Activated CD8-positive, alpha-beta T cell treated with anti-CD3 and anti-CD28 coated beads, Interleukin-2, amount 10 ng/mL, durations not matched to agents 7 days and 5 days (primary cell): ENCODE results near the gene RNASEH2B. TPM values are rescaled to one million over a fixed set of nuclear protein-coding genes. Genes with fewer than 3 reads are reported as not detected.

Experiments used
- ATAC-seq: fragments of 150-1000 bp; cut with Tn5 transposase; one replicate; pipeline ENCODE4 v1.10.0; 2021; ENCODE audit warnings: moderate library complexity
- CTCF ChIA-PET: fragments of 350-600 bp; sonication (Branson Sonifier 250); formaldehyde crosslinking; loops from one replicate; lab custom pipeline; 2021; ENCODE audit warnings: antibody characterized with exemption; lab: Charles Lee
- POLR2A ChIA-PET: fragments of 350-600 bp; sonication (Branson Sonifier 250); formaldehyde crosslinking; loops from one replicate; lab custom pipeline; 2021; ENCODE audit warnings: antibody characterized with exemption; lab: Charles Lee
- DNase-seq: peaks from one replicate; pipeline ENCODE4 v3.0.0-alpha.2; 2020
- H3K27ac Mint-ChIP-seq: one replicate; pipeline ENCODE4 v1.8.0; 2021; ENCODE audit warnings: mild to moderate bottlenecking, mixed read lengths
- H3K27me3 Mint-ChIP-seq: one replicate; pipeline ENCODE4 v1.8.0; 2021; ENCODE audit warnings: low read depth, mixed read lengths
- H3K36me3 Mint-ChIP-seq: one replicate; pipeline ENCODE4 v1.8.0; 2021; ENCODE audit warnings: low read depth, mixed read lengths
- H3K4me1 Mint-ChIP-seq: one replicate; pipeline ENCODE4 v1.8.0; 2021; ENCODE audit warnings: low read depth, mixed read lengths
- H3K4me3 Mint-ChIP-seq: one replicate; pipeline ENCODE4 v1.8.0; 2021; ENCODE audit warnings: mild to moderate bottlenecking, mixed read lengths
- H3K9me3 Mint-ChIP-seq: one replicate; pipeline ENCODE4 v1.8.0; 2022; ENCODE audit warnings: mixed read lengths; ENCODE audit not compliant: insufficient read depth
- total RNA-seq, 2 experiments: library from RNA; stranded (reverse); gene quantifications; one replicate each; pipeline ENCODE4 v1.2.3, GENCODE V29; 2021

Gene RNASEH2B
- total RNA-seq, 2 experiments from 2014 or later: 105 to 107 TPM

DNA sequence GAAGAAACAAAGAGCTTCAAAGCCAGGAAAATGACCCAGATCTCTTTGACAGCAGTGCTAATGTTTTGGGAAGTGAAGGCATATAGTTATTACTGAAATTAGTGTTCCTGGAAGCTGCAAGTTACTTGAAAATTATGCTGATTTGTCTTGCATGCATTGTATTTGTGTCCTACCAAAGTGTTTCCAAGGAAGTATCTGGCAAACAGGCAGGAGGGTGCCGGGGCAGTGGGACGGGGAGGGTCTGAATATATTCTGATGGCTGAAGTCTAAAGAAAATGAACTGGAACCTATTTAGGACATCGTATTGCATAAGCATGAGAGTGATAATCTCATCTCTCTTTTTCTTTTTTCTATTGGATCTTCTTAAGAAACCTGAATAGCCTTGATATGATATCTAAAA lies 9.0 kb downstream of the RNASEH2B start:
- DNase-seq: no peak
- no peak for ATAC-seq
- ChIA-PET CTCF (interaction anchor here (1.3 kb wide), 1 partner anchor 117 kb away, joined by 3 read pairs; no protein-coding TSS in a partner anchor), POLR2A (no interaction called here)
- Mint-ChIP-seq H3K4me1 (peaks cover 45% of the 10 kb centered on the region), H3K4me3 (no peak overlapping the region), H3K27me3 (no peaks in the 10 kb centered on the region), H3K27ac (peak overlapping the region; percentile 32), H3K9me3 (peaks cover 17% of the 10 kb centered on the region), H3K36me3 (peaks cover 61% of the 10 kb centered on the region)

GRCh38 chr13:50919277-50919676 lies 9.7 kb downstream of the RNASEH2B start:
- Mint-ChIP-seq H3K36me3 (peaks cover 66% of the 10 kb centered on the region), H3K4me3 (no peak overlapping the region), H3K9me3 (peaks cover 24% of the 10 kb centered on the region), H3K27ac (no peak overlapping the region), H3K4me1 (peaks cover 40% of the 10 kb centered on the region), H3K27me3 (no peaks in the 10 kb centered on the region)
- ChIA-PET POLR2A (no interaction called here), CTCF (interaction anchor here (1.0 to 1.2 kb wide), 3 partner anchors 8 to 834 kb away, joined by 3 to 5 read pairs (median 3); no protein-coding TSS in a partner anchor)
- DNase-seq (no peak), ATAC-seq (no peak)

DNA sequence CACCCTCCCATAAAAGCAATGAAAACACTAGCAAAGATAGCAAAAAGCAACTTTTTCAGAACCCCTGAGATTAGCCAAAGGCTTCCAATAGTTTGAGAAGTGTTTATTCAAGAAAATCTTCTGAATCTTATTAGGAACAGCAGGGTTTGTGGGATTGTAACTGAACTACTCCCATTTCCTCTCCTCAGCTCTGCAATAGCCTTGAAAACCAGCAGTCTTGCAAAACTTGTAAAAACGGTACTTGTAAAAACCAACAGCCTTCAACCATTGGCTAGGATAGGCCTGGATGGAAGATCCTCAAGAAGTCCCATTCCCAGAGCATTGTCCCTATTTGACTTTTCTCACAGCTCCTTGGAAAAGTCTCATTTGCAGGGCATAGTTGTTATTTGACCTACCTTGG lies 12.1 kb downstream of the RNASEH2B start:
- peaks cover 20% of the 10 kb centered on the region for H3K4me1 Mint-ChIP-seq
- POLR2A ChIA-PET: interaction anchor here (0.6 kb wide), 1 partner anchor 325 kb away, joined by 3 read pairs; no protein-coding TSS in a partner anchor
- H3K36me3 Mint-ChIP-seq: peaks cover 69% of the 10 kb centered on the region
- no peak for DNase-seq
- H3K27ac Mint-ChIP-seq: no peak overlapping the region
- H3K27me3 Mint-ChIP-seq: no peaks in the 10 kb centered on the region
- no peak for ATAC-seq
- H3K4me3 Mint-ChIP-seq: no peak overlapping the region
- CTCF ChIA-PET: interaction anchor here (1.5 kb wide), 1 partner anchor 10 kb away, joined by 10 read pairs; no protein-coding TSS in a partner anchor
- H3K9me3 Mint-ChIP-seq: peaks cover 33% of the 10 kb centered on the region

DNA sequence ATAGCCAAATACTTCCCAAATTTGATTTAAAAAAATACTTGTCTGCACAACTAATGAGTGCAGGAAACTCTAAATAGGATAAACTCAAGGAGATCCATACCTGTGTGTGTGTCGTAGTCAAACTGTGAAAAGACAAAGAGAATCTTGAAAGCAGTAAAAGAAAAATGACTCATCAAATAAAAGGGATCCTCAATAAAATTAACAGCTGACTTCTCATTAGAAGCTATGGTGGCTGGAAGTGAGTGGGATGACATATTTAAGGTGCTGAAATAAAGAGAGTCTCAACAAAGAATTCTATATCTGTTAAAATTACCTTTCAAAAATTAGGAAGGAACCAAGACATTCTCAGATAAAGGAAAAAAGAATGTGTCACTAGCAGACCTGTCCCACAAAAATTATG lies 13.7 kb downstream of the RNASEH2B start:
- peaks cover 11% of the 10 kb centered on the region for H3K4me1 Mint-ChIP-seq
- CTCF ChIA-PET: interaction anchor here (1.5 kb wide), 1 partner anchor 11 kb away, joined by 10 read pairs; no protein-coding TSS in a partner anchor
- H3K4me3 Mint-ChIP-seq: no peak overlapping the region
- POLR2A ChIA-PET: no interaction called here
- no peak overlapping the region for H3K27ac Mint-ChIP-seq
- peaks cover 33% of the 10 kb centered on the region for H3K9me3 Mint-ChIP-seq
- ATAC-seq (no peak), DNase-seq (no peak)
- no peaks in the 10 kb centered on the region for H3K27me3 Mint-ChIP-seq
- peaks cover 70% of the 10 kb centered on the region for H3K36me3 Mint-ChIP-seq

DNA sequence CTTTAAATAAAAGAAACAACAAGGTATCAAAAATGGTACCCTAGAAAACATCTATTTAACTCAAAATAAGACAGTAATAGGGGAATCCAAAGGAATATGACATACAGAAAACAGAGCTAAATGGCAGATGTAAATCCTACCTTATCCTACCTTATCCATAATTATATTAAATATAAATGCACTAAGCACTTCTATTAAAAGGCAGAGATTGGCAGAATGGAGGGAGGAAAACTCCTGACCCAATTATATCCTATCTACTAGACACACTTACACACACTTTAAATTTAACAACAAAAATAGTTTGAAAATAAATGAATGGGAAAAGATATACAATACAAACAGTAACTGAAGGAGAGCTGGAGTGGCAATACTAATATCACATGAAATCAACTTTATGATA lies 14.4 kb downstream of the RNASEH2B start:
- peaks cover 33% of the 10 kb centered on the region for H3K9me3 Mint-ChIP-seq
- ChIA-PET POLR2A (no interaction called here), CTCF (interaction anchor here (1.4 kb wide), 1 partner anchor 12 kb away, joined by 5 read pairs; no protein-coding TSS in a partner anchor)
- no peak overlapping the region for H3K4me3 Mint-ChIP-seq
- H3K27me3 Mint-ChIP-seq: no peaks in the 10 kb centered on the region
- ATAC-seq (no peak), DNase-seq (no peak)
- H3K36me3 Mint-ChIP-seq: peaks cover 67% of the 10 kb centered on the region
- H3K4me1 Mint-ChIP-seq: peaks cover 7% of the 10 kb centered on the region
- H3K27ac Mint-ChIP-seq: no peak overlapping the region

- Mint-ChIP-seq H3K4me1 (peaks cover 16% of the 10 kb centered on the region), H3K27ac (no peak overlapping the region), H3K36me3 (peaks cover 71% of the 10 kb centered on the region), H3K9me3 (peaks cover 25% of the 10 kb centered on the region), H3K27me3 (no peaks in the 10 kb centered on the region), H3K4me3 (no peak overlapping the region)
- ChIA-PET POLR2A (no interaction called here), CTCF (interaction anchor here (0.8 to 2.9 kb wide), 2 partner anchors 8 to 66 kb away, joined by 3 to 6 read pairs; no protein-coding TSS in a partner anchor)
- DNase-seq (no peak), ATAC-seq (no peak)
These were observed 18.1 kb downstream of the RNASEH2B start for GRCh38 chr13:50927701-50928100.

DNA sequence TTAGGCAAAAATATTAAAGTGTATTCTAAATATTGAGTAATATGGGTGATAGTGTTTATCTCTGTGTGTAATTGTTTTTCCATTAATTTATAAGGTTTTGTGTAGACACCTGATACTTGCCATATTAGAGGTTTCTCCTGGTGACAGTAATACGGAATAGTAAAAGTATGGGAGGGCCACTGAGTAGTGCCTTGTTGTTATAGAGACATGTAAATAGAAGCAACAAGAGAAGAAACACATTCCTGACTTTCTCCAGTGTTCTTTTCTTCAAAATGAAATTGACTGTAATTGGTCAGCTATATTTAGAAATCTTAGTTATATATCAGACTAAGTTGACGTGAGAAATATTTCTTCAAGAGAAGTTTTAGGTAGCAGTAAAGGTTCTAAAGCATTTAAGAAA lies 18.5 kb downstream of the RNASEH2B start:
- no peak for ATAC-seq
- ChIA-PET POLR2A (no interaction called here), CTCF (interaction anchor here (0.8 to 2.9 kb wide), 2 partner anchors 8 to 65 kb away, joined by 3 to 6 read pairs; no protein-coding TSS in a partner anchor)
- Mint-ChIP-seq H3K4me1 (peaks cover 16% of the 10 kb centered on the region), H3K27me3 (no peaks in the 10 kb centered on the region), H3K9me3 (peaks cover 21% of the 10 kb centered on the region), H3K4me3 (no peak overlapping the region), H3K36me3 (peaks cover 71% of the 10 kb centered on the region), H3K27ac (no peak overlapping the region)
- no peak for DNase-seq

DNA sequence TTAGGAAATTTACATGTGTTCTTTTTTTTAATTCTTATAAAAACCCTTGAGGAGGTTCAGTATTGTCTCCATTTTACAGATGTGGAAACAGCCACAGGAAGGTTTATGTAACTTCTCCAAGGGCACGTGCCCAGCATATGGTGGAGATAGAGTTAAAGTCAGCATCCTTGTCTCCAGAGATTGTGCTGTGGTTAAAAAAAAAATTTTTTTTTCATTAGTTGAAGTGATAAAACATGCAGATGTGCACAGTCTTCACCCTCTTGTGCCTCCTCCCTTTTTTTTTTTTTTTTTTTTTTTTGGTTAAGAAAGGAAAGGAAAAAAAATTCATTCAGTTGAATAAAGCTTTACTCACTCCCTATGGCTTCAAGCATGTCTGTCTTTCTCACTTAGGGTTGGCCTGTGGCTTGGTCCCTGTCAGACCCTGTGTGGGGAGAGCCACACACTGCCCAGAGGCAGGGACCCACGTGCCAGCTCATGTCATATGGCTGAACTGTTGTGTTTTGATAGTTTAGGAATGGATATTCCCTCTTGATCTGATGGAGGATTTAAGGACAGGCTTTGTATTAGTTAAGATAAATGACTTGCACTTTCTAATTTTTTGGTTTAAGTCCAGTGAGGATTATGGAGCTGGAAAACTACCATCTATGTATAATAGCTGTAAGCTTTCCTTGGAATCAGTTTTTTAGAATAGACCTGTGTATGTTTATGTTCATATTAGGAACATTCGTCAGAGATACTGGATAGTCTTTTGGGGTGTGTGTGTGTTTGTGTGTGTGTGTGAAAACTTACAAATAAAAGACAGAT lies 19.3 kb downstream of the RNASEH2B start:
- CTCF ChIA-PET: interaction anchor here (0.8 to 2.9 kb wide), 3 partner anchors 14 to 65 kb away, joined by 4 to 10 read pairs (median 6); no protein-coding TSS in a partner anchor
- DNase-seq: no peak
- Mint-ChIP-seq H3K27me3 (no peaks in the 10 kb centered on the region), H3K27ac (no peak overlapping the region), H3K4me3 (no peak overlapping the region), H3K9me3 (peaks cover 13% of the 10 kb centered on the region), H3K4me1 (peaks cover 16% of the 10 kb centered on the region), H3K36me3 (peaks cover 69% of the 10 kb centered on the region)
- POLR2A ChIA-PET: no interaction called here
- no peak for ATAC-seq

DNA sequence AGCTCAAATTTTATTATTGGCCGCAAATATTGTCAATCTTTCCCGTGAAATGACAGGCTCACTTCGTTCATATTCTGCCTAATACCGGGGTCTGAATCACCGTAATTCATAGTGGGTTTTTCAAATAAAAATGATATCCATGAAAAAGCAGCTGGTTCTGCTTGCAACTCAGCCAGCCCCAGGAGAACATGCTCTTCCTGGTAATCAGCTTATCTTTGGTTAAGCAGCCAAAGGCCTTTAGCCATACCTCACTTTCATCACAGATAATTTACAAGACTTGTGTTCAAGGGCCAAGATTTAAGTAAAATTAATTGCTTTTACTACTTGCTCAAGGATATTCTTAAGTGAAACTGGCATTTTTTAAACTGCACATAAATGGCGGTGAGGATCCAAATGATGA lies 22.5 kb downstream of the RNASEH2B start:
- CTCF ChIA-PET: interaction anchor here (1.2 to 2.1 kb wide), 2 partner anchors 11 to 20 kb away, joined by 3 to 7 read pairs; no protein-coding TSS in a partner anchor

DNA sequence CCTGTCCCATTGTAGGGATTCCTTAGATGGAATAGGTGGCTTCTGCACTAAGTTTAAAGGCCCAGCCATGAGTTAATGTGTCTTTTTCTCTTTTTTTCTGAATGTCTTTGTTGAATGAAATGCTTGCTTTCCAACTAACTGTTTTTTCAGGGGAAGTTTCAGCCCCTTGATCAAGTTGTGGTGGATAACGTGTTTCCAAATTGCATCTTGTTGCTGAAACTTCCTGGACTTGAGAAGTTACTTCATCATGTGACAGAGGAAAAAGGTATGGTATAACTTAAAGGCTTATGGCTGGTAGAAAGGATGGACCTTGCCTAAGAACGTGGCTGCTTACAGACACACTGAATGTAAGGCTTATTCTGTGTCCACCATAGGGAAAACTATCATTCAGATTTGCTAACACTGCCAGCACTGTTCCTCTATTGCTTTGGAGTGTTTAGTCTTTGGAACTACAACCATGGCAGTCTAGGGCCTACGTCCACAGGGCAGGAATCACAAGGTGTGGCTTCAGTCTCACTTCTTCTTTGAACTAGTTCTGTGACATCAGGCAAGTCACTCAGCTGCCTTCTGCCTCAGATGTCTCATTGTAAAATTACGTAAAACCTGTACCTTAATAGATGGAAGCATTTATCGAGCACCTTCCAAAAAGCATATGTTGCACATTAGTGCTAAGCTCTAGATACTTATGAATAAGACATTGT lies 25.3 kb downstream of the RNASEH2B start:
- ATAC-seq: no peak
- Mint-ChIP-seq H3K9me3 (no peaks in the 10 kb centered on the region), H3K4me1 (peaks cover 1% of the 10 kb centered on the region), H3K4me3 (no peak overlapping the region), H3K27ac (no peak overlapping the region), H3K36me3 (peaks cover 79% of the 10 kb centered on the region), H3K27me3 (no peaks in the 10 kb centered on the region)
- ChIA-PET CTCF (interaction anchor here (1.4 kb wide), 1 partner anchor 9 kb away, joined by 4 read pairs; no protein-coding TSS in a partner anchor), POLR2A (no interaction called here)
- DNase-seq: no peak

More for the DNA sequence above, 22.5 kb downstream of the RNASEH2B start:
- H3K4me3 Mint-ChIP-seq: no peak overlapping the region
- H3K27me3 Mint-ChIP-seq: no peaks in the 10 kb centered on the region
- no peaks in the 10 kb centered on the region for H3K9me3 Mint-ChIP-seq
- H3K4me1 Mint-ChIP-seq: peaks cover 14% of the 10 kb centered on the region
- DNase-seq: no peak
- no peak overlapping the region for H3K27ac Mint-ChIP-seq
- peaks cover 80% of the 10 kb centered on the region for H3K36me3 Mint-ChIP-seq
- POLR2A ChIA-PET: no interaction called here
- no peak for ATAC-seq

- no peak overlapping the region for H3K27ac Mint-ChIP-seq
- POLR2A ChIA-PET: no interaction called here
These were observed 27.1 kb downstream of the RNASEH2B start for GRCh38 chr13:50936679-50937078.

More at GRCh38 chr13:50936679-50937078, 27.1 kb downstream of the RNASEH2B start:
- H3K4me3 Mint-ChIP-seq: no peak overlapping the region
- ATAC-seq (no peak), DNase-seq (no peak)
- CTCF ChIA-PET: interaction anchor here (1.1 to 1.4 kb wide), 3 partner anchors 10 to 131 kb away, joined by 3 to 4 read pairs (median 4); no protein-coding TSS in a partner anchor
- H3K27me3 Mint-ChIP-seq: no peaks in the 10 kb centered on the region
- H3K4me1 Mint-ChIP-seq: no peaks in the 10 kb centered on the region
- no peaks in the 10 kb centered on the region for H3K9me3 Mint-ChIP-seq
- peaks cover 80% of the 10 kb centered on the region for H3K36me3 Mint-ChIP-seq
